Stimulated activated CD4-positive, alpha-beta T cell treated with anti-CD3 and anti-CD28 coated beads, Interleukin-15, amount 100 ng/mL, for 48 hours (primary cell): ENCODE data around the gene CRHR1.

Experiments
- DNase-seq, 2 donors: peaks; one replicate each; pipeline ENCODE4 v3.0.0-alpha.2; 2020; ENCODE audit warnings: low read depth in 2 of 2

Gene CRHR1

DNA sequence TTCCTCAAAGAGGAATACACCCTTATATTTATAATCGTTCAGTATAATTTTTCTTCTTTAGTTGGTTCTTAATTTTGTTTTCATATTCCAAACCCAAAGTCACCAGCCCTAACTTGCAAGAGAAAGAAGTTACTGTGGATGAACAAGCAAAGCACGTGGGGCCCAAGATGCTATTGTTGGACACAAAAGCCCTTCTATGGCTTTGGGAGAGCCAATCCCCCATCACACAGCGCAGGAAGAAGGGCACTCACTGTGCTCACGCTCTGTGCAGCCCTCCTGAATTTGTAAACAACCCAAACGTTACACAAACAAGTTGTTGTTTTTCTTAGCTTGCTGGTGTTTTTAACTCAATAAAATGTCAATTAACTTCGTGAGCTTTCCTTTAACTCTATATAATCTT lies 83.1 kb downstream of the CRHR1 start:
- no peak for DNase-seq

- no peak for DNase-seq
Measured at GRCh38 chr17:45867702-45868101, 83.6 kb downstream of the CRHR1 start.

DNA sequence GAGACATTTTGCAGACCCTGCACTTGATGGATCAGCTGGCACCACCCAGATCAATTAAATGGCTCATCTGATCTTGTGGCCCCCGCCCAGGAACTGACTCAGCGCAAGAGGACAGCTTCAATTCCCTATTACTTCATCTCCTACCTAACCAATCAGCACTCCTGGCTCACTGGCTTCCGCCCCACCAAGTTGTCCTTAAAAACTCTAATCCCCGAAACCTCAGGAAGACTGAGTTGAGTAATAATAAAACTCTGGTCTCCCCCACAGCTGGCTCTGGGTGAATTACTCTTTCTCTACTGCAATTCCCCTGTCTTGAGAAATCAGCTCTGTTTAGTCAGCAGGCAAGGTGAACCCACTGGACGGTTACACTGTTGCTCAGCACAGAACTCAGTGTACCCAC lies 84.2 kb downstream of the CRHR1 start:
- no peak for DNase-seq

GRCh38 chr17:45869676-45870341 lies 85.7 kb downstream of the CRHR1 start:
- DNase-seq, result no peak

GRCh38 chr17:45870342-45870974 lies 86.3 kb downstream of the CRHR1 start:
- no peak for DNase-seq

- DNase-seq, result no peak
Measured at GRCh38 chr17:45871718-45872117, 87.6 kb downstream of the CRHR1 start.

DNA sequence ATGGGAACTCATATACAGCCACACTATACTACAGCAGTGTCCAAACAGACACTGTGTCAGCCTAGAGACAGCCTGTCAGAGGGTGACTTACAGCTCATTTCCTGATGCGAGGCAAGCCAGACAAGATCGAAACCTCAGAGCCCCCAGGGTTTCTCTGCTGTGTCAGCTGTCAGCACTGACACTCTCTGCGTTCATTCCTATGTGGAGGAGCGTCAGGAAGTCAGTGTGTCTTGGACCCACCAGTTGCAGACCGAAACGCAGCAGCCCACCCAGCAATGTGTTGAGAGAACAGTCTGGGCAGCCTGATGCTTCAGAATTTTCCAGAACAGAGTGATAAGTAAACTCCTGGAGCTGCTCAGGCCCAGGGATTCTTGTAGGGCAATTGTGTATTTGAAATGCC lies 89.6 kb downstream of the CRHR1 start:
- DNase-seq, result peak in 1 of 2 donors; percentile 27

DNA sequence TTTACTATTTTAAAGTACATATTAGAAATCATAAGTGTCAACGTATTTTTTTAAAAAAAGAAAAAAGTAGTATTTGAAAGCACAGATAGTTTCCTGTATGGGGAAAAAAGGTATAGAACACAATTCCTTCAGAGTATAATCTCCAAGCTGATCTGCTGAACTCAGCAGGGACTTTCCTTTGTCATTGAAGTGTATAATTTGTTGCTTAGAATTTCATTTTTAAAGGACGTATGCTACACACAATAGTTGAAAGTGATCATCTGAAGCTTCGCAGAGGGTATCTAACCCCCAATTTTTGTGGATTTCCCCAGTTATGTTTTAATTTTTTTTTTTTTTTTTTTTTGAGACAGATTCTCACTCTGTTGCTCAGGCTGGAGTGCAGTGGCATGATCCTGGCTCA lies 90.0 kb downstream of the CRHR1 start:
- DNase-seq, result no peak

GRCh38 chr17:45876539-45876938 lies 92.4 kb downstream of the CRHR1 start:
- DNase-seq, result no peak

GRCh38 chr17:45877467-45877866 lies 93.3 kb downstream of the CRHR1 start:
- DNase-seq, result no peak

DNA sequence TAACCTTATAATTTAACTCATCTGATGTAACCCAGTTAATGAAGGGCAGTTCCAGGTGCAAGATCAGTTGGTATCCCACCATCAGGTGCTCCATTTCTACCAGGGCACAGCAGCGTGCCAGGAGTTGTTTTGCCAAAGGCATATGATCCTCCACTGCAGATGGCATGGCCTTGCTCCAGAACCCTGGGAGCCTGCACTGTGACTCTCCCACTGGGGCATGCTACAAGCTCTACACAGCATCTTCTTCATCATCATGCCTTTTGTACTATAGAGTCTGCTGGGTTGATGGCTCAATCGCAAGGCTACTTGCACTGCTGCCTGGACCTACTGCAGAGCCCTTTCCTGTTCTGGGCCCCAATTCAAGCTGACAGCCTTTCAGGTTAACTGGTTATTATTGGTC lies 98.9 kb downstream of the CRHR1 start:
- DNase-seq, result no peak
